Stimulated activated CD8-positive, alpha-beta memory T cell treated with anti-CD3 and anti-CD28 coated beads, Interleukin-4, amount 100 ng/mL, for 1 hour (primary cell): Measurements from ENCODE around the gene CCDC187.

Source experiments
- DNase-seq, 2 donors: peaks; one replicate each; pipeline ENCODE4 v3.0.0-alpha.2; 2020; ENCODE audit warnings: low read depth in 2 of 2, low spot score in 1 of 2

Gene CCDC187

GRCh38 chr9:136339958-136340310, 36.0 kb upstream of the CCDC187 start:
- DNase-seq, result no peak

- DNase-seq, result no peak
Observed at GRCh38 chr9:136339173-136339957, 35.5 kb upstream of the CCDC187 start.

GRCh38 chr9:136338511-136338910, 34.6 kb upstream of the CCDC187 start:
- DNase-seq, result no peak

DNA sequence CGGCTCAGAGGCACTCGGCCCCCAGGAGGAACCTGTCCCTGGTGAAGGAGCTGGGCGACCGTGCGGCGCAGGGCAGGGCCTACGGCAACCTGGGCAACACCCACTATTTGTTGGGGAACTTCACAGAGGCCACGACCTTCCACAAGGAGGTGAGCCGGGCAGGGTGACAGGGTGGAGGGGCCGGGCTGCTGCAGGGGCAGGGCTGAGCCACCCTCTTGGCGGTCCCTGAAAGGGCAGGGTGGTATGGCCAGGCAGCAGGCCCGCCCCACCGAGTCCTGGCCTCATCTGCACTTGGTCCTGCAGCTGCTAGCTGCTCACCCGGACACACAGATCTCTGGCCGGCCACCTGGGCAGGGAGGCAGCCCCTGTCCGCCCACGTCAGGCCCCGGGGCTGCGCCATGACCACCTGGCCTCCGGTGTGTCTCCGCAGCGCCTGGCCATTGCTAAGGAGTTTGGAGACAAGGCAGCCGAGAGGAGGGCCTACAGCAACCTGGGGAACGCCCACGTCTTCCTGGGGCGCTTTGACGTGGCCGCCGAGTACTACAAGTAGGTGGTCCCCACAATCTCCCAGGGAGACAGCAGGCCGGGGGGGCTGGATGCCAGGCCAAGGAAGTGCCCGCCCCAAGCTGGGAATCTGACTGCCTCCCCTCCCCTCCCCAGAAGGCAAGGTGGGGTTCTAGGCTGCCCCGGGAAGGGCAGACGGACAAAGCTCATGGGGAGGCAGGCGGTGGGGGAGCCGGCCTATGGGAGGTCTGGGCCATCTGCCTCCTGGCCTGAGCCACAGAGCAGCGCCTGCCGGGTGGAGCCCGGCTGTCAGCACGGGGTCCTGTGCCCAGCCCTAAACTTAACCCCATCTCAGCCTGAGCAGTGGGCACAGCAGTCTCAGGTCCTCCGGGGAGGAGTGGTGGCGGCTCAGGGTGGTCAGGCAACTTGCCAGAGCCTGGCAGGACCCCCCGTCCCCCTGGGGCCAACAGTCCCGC, 33.8 kb upstream of the CCDC187 start:
- DNase-seq, result no peak

GRCh38 chr9:136336881-136337280, 33.0 kb upstream of the CCDC187 start:
- no peak for DNase-seq

- no peak for DNase-seq
Observed at GRCh38 chr9:136336156-136336870, 32.4 kb upstream of the CCDC187 start.

DNA sequence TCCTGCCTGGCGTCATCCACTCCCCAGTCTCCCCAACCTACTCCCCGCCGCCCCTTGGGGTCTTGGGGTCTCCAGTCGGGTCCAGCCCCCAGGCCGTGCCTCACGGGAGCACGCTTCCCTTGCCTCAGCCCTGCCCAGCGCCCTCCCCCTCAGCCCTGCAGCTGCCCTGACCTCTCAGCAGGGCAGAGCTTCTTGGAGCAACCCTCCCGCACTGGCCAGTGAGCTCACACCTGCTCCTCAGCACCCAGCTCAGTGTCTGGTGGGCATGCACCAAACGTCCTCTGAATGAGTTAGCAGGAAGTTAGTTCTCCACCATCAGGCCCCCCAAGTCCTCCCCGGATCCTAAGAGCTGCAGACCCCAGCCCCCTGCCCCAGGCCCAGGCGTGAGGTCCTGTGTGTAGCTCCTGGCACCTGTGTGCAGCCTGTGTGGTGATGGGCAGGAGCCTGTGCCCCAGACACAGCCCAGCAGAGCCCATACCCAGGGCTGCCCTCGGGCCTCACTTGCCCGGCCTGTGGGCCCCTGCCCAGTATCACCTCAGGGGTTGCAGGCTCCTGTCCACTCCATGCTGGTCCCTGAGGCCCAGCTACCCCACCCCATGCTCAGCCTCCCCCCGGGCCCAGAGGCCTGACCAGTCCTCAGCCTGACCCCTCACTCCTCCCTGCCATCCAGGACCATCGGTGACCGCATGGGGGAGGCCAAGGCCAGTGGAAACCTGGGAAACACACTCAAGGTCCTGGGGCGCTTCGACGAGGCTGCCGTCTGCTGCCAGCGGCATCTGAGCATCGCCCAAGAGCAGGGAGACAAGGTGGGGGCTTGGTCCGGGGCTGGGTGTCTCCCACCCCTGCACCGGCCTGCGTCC, 31.6 kb upstream of the CCDC187 start:
- DNase-seq, result no peak

DNA sequence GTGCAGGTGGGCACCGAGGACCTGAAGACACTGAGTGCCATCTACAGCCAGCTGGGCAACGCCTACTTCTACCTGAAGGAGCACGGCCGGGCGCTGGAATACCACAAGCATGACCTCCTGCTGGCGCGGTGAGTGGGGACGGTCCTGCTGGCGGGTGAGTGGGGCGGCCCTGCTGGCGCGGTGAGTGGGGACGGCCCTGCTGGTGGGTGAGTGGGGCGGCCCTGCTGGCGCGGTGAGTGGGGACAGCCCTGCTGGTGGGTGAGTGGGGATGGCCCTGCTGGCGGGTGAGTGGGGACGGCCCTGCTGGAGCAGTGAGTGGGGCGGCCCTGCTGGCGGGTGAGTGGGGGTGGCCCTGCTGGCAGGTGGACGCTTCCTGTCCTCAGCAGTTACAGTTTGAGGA, 30.6 kb upstream of the CCDC187 start:
- DNase-seq, result no peak

GRCh38 chr9:136333486-136333885, 29.6 kb upstream of the CCDC187 start:
- DNase-seq, result no peak

DNA sequence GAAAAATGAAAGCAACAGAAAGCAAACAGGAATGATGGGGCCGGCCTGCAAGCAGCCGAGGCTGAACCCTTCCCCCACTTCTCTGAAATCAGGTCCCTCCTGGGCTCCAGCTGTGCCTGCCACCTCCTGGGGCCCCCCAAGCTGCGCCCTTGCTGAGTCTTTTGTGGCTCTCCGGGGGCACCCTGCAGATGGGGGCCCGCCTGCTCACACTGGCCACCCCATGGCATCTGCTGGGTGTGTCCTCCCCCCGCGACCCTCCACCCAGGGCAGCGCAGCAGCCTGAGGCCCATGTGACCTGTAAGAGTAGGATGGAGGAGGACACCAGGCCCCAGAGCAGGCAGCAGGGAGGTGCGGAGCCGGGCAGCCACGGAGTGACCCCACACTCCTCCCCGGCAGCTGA, 29.2 kb upstream of the CCDC187 start:
- no peak for DNase-seq

DNA sequence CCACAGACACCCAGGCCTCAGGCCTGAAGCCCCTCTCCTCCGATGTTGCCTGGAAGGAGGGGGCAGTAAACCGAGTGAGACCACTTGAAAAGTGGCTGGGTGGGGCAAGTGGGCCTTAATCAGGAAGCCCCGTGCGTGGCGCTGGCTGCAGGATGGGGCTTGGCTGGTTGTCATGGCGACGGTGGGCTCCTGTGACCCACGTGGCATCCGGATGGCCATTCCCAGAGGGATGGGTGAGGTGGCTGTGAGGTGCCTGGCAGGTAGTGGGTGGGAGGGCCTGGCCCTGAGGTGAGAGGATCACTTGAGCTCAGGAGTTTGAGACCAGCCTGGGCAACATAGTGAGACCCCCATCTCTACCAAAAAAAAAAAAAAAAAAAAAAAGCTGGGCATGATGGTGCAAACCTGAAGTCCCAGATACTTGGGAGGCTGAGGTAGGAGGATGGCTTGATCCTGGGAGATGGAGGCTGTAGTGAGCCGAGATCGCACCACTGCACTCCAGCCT, 28.6 kb upstream of the CCDC187 start:
- DNase-seq, result no peak

GRCh38 chr9:136331556-136332481, 27.9 kb upstream of the CCDC187 start:
- no peak for DNase-seq

DNA sequence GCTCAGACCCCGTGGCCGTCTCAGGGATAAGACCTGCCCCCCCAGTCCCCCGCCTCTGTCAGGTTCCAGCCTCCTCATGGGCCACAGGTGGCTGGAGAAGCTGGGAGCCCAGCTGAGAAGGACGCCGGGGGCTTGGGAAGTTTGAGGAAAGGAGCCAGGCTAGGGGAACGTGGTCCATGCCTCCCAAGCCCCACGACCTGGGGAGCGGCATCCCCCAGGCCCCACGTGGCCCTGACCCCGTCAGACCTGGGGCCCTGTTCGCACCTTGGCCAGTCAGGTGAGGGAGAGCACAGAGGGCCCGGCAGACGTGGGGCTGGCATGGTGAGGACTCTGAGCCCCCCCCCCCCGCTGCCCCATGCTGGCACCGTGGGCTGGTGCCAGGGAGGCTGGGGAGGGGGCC, 27.1 kb upstream of the CCDC187 start:
- DNase-seq, result no peak

- no peak for DNase-seq
Observed at GRCh38 chr9:136330406-136330990, 26.6 kb upstream of the CCDC187 start.

DNA sequence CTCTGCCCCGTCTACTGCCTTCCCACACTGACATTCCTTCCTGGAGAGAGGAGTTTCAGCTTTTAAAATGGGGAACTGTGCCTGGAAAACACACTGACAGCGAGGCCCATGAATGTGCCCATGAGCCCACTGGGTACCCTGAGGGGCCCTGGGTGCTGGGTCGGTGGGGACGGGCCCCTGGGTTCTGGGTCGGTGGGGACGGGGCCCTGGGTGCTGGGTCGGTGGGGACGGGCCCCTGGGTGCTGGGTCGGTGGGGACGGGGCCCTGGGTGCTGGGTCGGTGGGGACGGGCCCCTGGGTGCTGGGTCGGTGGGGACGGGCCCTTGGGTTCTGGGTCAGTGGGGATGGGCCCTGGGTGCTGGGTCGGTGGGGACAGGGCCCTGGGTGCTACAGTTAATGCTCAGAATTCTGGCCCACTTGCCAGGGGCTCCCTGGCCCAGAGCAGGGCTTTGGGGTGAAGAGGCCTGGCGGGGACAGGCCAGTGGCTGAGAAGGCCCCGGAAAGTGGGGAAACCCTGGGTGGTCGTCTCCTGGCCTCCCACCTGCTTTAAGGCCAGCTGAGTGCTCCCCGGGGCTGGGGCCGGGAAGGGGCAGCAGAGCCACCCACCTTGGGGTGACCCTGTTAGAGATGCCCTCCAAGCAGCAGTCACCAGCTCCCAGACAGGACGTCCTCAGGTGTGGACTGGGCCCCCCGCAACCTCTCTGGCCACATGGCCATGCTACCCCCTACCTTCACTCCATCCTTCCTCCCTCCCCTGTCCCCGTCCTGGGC, 25.9 kb upstream of the CCDC187 start:
- DNase-seq, result no peak

GRCh38 chr9:136329211-136329627, 25.3 kb upstream of the CCDC187 start:
- no peak for DNase-seq

GRCh38 chr9:136328622-136329041, 24.7 kb upstream of the CCDC187 start:
- no peak for DNase-seq

GRCh38 chr9:136328011-136328621, 24.2 kb upstream of the CCDC187 start:
- no peak for DNase-seq
